Osteoblast (primary cell): Measurements from ENCODE around the gene GPI. TPM values are rescaled to one million over a fixed set of nuclear protein-coding genes. Genes with fewer than 3 reads are reported as not detected.
A peak's percentile ranks its signal among the peaks of the same experiment; 100 is the strongest.

Experiments used
- DNase-seq: peaks from one replicate; pipeline ENCODE4 v3.0.0; 2011; ENCODE audit warnings: low spot score, mixed read lengths; ENCODE audit not compliant: insufficient read length; ENCODE audit errors: missing footprints
- H2AFZ ChIP-seq: 2 replicates; pipeline ENCODE4 v1.6.0; 2011; ENCODE audit warnings: mild to moderate bottlenecking, low read length
- H3K27ac ChIP-seq: 2 replicates; pipeline ENCODE4 v1.5.1; 2011; ENCODE audit warnings: mild to moderate bottlenecking, low read depth, low read length, moderate library complexity
- H3K27me3 ChIP-seq: 2 replicates; pipeline ENCODE4 v1.6.0; 2012; ENCODE audit warnings: mild to moderate bottlenecking, control low read depth, inconsistent platforms, low read length, moderate library complexity; ENCODE audit not compliant: insufficient read depth
- H3K36me3 ChIP-seq: 2 replicates; pipeline ENCODE4 v1.5.1; 2011; ENCODE audit warnings: mild to moderate bottlenecking, low read length, control low read depth, moderate library complexity; ENCODE audit not compliant: insufficient read depth
- H3K4me1 ChIP-seq: 2 replicates; pipeline ENCODE4 v1.5.1; 2011; ENCODE audit warnings: mild to moderate bottlenecking, low read length, control low read depth, moderate library complexity; ENCODE audit not compliant: insufficient read depth
- H3K4me2 ChIP-seq: 2 replicates; pipeline ENCODE4 v1.6.0; 2011; ENCODE audit warnings: mild to moderate bottlenecking, low read length; ENCODE audit not compliant: insufficient read depth
- H3K4me3 ChIP-seq: fragments of 200-600 bp; sonication (generic); 3 replicates; pipeline ENCODE4 v1.5.1; 2012; ENCODE audit warnings: mild to moderate bottlenecking, low read length, inconsistent platforms; ENCODE audit not compliant: insufficient read depth
- H3K79me2 ChIP-seq: 2 replicates; pipeline ENCODE4 v1.6.0; 2012; ENCODE audit warnings: mild to moderate bottlenecking, low read length, control low read depth, inconsistent platforms; ENCODE audit not compliant: insufficient read depth
- H3K9me3 ChIP-seq: 2 replicates; pipeline ENCODE4 v1.5.1; 2011; ENCODE audit warnings: low read depth, low read length, control low read depth
- H4K20me1 ChIP-seq: 2 replicates; pipeline ENCODE4 v1.6.0; 2012; ENCODE audit warnings: mild to moderate bottlenecking, low read length, control low read depth; ENCODE audit not compliant: insufficient read depth
- total RNA-seq: library from RNA; depleted of rRNA; stranded (reverse); fragments of >200 nt; gene quantifications from 2 replicates; pipeline ENCODE4 v1.2.3, GENCODE V29; 2012
- TF ChIP-seq, protein P1 (sequence below): IDR thresholded peaks from 2 replicates; pipeline ENCODE4 v1.5.1; 2011; ENCODE audit warnings: mild to moderate bottlenecking, low read depth, low read length, moderate library complexity; ENCODE audit errors: extremely low read depth

GPI gene
- total RNA-seq, 1 donor: 133 TPM

DNA sequence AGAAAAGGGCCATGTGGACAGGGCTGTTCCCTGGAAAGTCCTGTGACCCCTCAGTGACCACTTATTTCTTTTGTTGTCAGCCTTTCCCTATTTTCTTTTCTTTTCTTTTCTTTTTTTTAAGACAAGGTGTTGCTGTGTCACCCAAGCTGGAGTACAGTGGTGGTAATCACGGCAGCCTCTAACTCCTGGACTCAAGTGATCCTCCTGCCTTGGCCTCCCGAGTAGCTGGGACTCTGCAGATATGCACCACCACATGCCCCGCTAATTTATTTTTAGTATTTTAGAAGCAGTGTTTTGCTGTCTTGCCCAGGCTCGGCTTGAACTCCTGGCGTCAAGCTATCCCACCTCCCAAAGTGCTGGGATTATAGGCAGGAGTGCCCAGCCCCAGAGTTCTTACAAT is 1.1 kb upstream of the GPI start:
- Histone ChIP-seq H2AFZ (no peak overlapping the region), H4K20me1 (peaks cover 22% of the 10 kb centered on the region), H3K4me2 (no peak overlapping the region), H3K27ac (no peak overlapping the region), H3K9me3 (no peaks in the 10 kb centered on the region), H3K4me1 (peaks cover 22% of the 10 kb centered on the region), H3K27me3 (no peaks in the 10 kb centered on the region), H3K79me2 (peaks cover 36% of the 10 kb centered on the region), H3K36me3 (peaks cover 21% of the 10 kb centered on the region), H3K4me3 (no peak overlapping the region)
- TF ChIP-seq, protein P1, sequence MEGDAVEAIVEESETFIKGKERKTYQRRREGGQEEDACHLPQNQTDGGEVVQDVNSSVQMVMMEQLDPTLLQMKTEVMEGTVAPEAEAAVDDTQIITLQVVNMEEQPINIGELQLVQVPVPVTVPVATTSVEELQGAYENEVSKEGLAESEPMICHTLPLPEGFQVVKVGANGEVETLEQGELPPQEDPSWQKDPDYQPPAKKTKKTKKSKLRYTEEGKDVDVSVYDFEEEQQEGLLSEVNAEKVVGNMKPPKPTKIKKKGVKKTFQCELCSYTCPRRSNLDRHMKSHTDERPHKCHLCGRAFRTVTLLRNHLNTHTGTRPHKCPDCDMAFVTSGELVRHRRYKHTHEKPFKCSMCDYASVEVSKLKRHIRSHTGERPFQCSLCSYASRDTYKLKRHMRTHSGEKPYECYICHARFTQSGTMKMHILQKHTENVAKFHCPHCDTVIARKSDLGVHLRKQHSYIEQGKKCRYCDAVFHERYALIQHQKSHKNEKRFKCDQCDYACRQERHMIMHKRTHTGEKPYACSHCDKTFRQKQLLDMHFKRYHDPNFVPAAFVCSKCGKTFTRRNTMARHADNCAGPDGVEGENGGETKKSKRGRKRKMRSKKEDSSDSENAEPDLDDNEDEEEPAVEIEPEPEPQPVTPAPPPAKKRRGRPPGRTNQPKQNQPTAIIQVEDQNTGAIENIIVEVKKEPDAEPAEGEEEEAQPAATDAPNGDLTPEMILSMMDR: no peak
- DNase-seq: no peak

DNA sequence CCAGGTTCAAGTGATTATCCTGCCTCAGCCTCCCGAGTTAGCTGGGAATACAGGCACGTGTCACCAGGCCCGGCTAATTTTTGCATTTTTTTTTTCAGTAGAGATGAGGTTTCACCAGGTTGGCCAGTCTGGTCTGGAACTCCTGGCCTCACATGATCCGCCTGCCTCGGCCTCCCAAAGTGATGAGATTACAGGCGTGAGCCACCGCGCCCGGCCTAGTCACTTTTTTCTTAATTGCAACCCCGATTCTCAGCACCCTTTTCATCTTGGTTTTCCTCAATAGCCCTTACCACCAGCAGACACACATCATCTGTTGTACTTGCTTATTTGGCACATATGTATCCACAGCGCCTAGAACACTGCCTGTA is 550 bp upstream of the GPI start:
- H2AFZ ChIP-seq: peak overlapping the region; percentile 94
- no peak for DNase-seq
- no peaks in the 10 kb centered on the region for H3K9me3 ChIP-seq
- TF ChIP-seq, protein P1: no peak
- peaks cover 38% of the 10 kb centered on the region for H3K79me2 ChIP-seq
- H3K27ac ChIP-seq: no peak overlapping the region
- H3K27me3 ChIP-seq: no peaks in the 10 kb centered on the region
- H3K4me2 ChIP-seq: peak overlapping the region; percentile 88
- peaks cover 19% of the 10 kb centered on the region for H3K4me1 ChIP-seq
- peak overlapping the region; percentile 93 for H3K4me3 ChIP-seq
- H3K36me3 ChIP-seq: peaks cover 24% of the 10 kb centered on the region
- peaks cover 22% of the 10 kb centered on the region for H4K20me1 ChIP-seq

DNA sequence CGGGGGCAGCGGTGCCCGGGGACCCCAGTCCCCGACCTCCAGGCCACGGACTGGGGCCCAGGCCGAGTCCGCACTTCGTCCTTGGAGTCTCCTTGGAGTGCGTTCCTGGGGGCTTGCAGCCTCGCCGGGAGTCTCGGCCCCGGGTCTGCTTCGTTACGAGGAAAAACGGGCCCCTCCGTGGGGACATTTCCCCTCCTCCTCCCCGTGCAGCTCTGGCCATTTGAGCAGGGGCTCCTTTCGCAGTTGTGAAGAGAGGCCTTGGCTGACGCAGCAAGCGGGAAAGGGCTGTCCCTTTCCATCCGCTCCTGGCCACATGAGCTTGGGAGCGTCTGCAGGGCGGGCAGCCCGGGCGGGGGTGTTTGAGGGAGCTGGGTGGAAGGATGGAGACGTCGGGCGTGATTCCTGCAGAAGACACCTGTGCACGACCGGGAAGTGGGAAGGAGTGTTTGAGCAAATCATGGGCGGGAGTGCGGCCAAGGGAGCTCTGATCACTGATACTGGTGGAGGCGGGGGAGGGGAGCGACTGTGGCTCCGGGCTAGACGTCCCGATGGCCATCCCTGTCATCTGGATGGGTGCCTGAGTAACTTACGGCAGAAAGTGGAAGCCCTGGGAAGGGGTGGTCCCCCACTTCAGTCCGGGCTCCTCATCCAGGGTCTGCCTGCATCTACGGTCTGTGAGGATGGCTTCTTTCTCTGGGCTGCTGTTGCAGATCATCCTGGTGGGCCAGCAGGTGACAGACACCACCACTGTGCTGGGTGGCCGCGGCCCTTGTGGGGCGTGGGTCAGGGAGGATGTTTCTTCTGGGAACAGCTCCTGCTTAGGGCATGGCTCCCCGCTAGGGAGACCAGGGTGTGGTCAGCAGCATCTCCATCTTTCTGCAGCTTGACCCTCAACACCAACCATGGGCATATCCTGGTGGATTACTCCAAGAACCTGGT is 736 bp downstream of the GPI start:
- Histone ChIP-seq H3K4me3 (peak overlapping the region; percentile 93), H3K27me3 (no peaks in the 10 kb centered on the region), H3K4me2 (peak overlapping the region; percentile 88), H3K36me3 (peaks cover 32% of the 10 kb centered on the region), H3K79me2 (peaks cover 43% of the 10 kb centered on the region), H2AFZ (peak overlapping the region; percentile 89), H3K4me1 (peaks cover 15% of the 10 kb centered on the region), H3K27ac (peak overlapping the region; percentile 61), H4K20me1 (peaks cover 27% of the 10 kb centered on the region), H3K9me3 (no peaks in the 10 kb centered on the region)
- TF ChIP-seq, protein P1: no peak
- DNase-seq: peak; percentile 92
